Caco-2 (cell line): ENCODE results near the gene AK5. TPM values are rescaled to one million over a fixed set of nuclear protein-coding genes. Genes with fewer than 3 reads are reported as not detected.

Experiments
- BruUV-seq: library from RNA; stranded (reverse); fragments of 400-500 nt; replicated peaks from 2 replicates; lab custom pipeline; 2021; lab: Mats Ljungman, UMichigan
- CTCF ChIA-PET: fragments of 300-600 bp; sonication (Branson Sonifier 250); formaldehyde crosslinking; loops from one replicate; lab custom pipeline; 2022; ENCODE audit warnings: antibody characterized with exemption; lab: Charles Lee
- POLR2A ChIA-PET: fragments of 300-600 bp; sonication (Branson Sonifier 250); formaldehyde crosslinking; loops from one replicate; lab custom pipeline; 2022; ENCODE audit warnings: antibody characterized with exemption; lab: Charles Lee
- DNase-seq, 2 experiments: peaks; one replicate each; pipeline versions ENCODE4 v3.0.0 to v3.0.0-alpha.2; 2020 to 2022
- H3K27me3 ChIP-seq: replicated peaks from 2 replicates; pipeline ENCODE4 v1.6.0; 2011; ENCODE audit warnings: low read length; ENCODE audit not compliant: control insufficient read depth, insufficient read depth
- H3K36me3 ChIP-seq: 2 replicates; pipeline ENCODE4 v1.5.1; 2011; ENCODE audit warnings: low read length; ENCODE audit not compliant: control insufficient read depth, insufficient read depth
- H3K4me1 ChIP-seq: fragments of 250-450 bp; sonication (Bioruptor Pico); 2 replicates; pipeline ENCODE4 v1.5.1; 2020; ENCODE audit warnings: mild to moderate bottlenecking
- H3K4me3 ChIP-seq: 2 replicates; pipeline ENCODE4 v1.5.1; 2011; ENCODE audit warnings: low read depth, mild to moderate bottlenecking, control low read depth, low read length
- H3K9me3 ChIP-seq: fragments of 250-450 bp; sonication (Bioruptor Pico); 2 replicates; pipeline ENCODE4 v1.5.1; 2020; ENCODE audit warnings: mild to moderate bottlenecking, moderate library complexity
- H3K27ac Mint-ChIP-seq: one replicate; pipeline ENCODE4 v1.8.0; 2022; ENCODE audit warnings: mixed read lengths; ENCODE audit not compliant: unreplicated experiment
- H3K27me3 Mint-ChIP-seq: one replicate; pipeline ENCODE4 v1.8.0; 2022; ENCODE audit warnings: mixed read lengths; ENCODE audit not compliant: insufficient read depth, unreplicated experiment
- H3K36me3 Mint-ChIP-seq: one replicate; pipeline ENCODE4 v1.8.0; 2022; ENCODE audit warnings: mild to moderate bottlenecking, mixed read lengths; ENCODE audit not compliant: insufficient read depth, unreplicated experiment
- H3K4me1 Mint-ChIP-seq: one replicate; pipeline ENCODE4 v1.8.0; 2022; ENCODE audit warnings: low read depth, mixed read lengths; ENCODE audit not compliant: unreplicated experiment
- H3K4me3 Mint-ChIP-seq: one replicate; pipeline ENCODE4 v1.8.0; 2022; ENCODE audit warnings: mild to moderate bottlenecking, moderate library complexity, mixed read lengths; ENCODE audit not compliant: unreplicated experiment
- H3K9me3 Mint-ChIP-seq: one replicate; pipeline ENCODE4 v1.8.0; 2022; ENCODE audit warnings: mixed read lengths; ENCODE audit not compliant: unreplicated experiment
- CTCF ChIP-seq, 2 experiments: fragments of 200-600 bp in 1 of 2; IDR thresholded peaks; 1 replicate in 1 of 2; 2 replicates in 1 of 2; pipeline versions ENCODE4 v1.5.1 to v1.8.0; 2011 to 2022; ENCODE audit warnings: antibody characterized with exemption in 1 of 2, control low read depth in 1 of 2, inconsistent platforms in 1 of 2, low read depth in 1 of 2, low read length in 1 of 2, mild to moderate bottlenecking in 1 of 2, moderate library complexity in 1 of 2; ENCODE audit not compliant: insufficient read depth in 1 of 2, severe bottlenecking in 1 of 2, unreplicated experiment in 1 of 2
- intact Hi-C: fragments of 100-400 bp; cut with micrococcal nuclease; formaldehyde crosslinking; loops from one replicate; pipeline ENCODE4 v1.10.0; 2022; ENCODE audit not compliant: unreplicated experiment
- total RNA-seq: library from RNA; stranded (reverse); gene quantifications from 2 replicates; pipeline ENCODE4 v1.2.3, GENCODE V29; 2022

The AK5 gene
- total RNA-seq, 1 experiment from 2014 or later: not detected

- Histone ChIP-seq H3K9me3 (no peaks in the 10 kb centered on the region), H3K4me1 (no peaks in the 10 kb centered on the region), H3K36me3 (no peaks in the 10 kb centered on the region), H3K27me3 (no peaks in the 10 kb centered on the region), H3K4me3 (no peak overlapping the region)
- Mint-ChIP-seq H3K27ac (no peak overlapping the region), H3K36me3 (no peaks in the 10 kb centered on the region), H3K27me3 (no peaks in the 10 kb centered on the region), H3K9me3 (no peaks in the 10 kb centered on the region), H3K4me1 (no peaks in the 10 kb centered on the region), H3K4me3 (no peak overlapping the region)
- ChIA-PET CTCF (no interaction called here), POLR2A (no interaction called here)
- no TSS peak for BruUV-seq
- no peak for TF ChIP-seq CTCF (IDR thresholded peaks at IDR 0.05; ENCODE audit: insufficient read depth in 1 of 2, low read depth in 1 of 2, low read length in 1 of 2, severe bottlenecking in 1 of 2, unreplicated experiment in 1 of 2)
- no peak for DNase-seq
- intact Hi-C loops: no loop called here
Observed at GRCh38 chr1:77487631-77488030, 205.8 kb downstream of the AK5 start.

- H3K9me3 Mint-ChIP-seq: no peaks in the 10 kb centered on the region
- POLR2A ChIA-PET: no interaction called here
- no peak for TF ChIP-seq CTCF (IDR thresholded peaks at IDR 0.05; ENCODE audit: insufficient read depth in 1 of 2, low read depth in 1 of 2, low read length in 1 of 2, severe bottlenecking in 1 of 2, unreplicated experiment in 1 of 2)
- Histone ChIP-seq H3K4me1 (no peaks in the 10 kb centered on the region), H3K4me3 (no peak overlapping the region), H3K27me3 (no peaks in the 10 kb centered on the region), H3K36me3 (no peaks in the 10 kb centered on the region), H3K9me3 (no peaks in the 10 kb centered on the region)
- no peaks in the 10 kb centered on the region for H3K27me3 Mint-ChIP-seq
- H3K27ac Mint-ChIP-seq: no peak overlapping the region
- CTCF ChIA-PET: no interaction called here
- no peaks in the 10 kb centered on the region for H3K4me1 Mint-ChIP-seq
- intact Hi-C loops: no loop called here
- no TSS peak for BruUV-seq
- H3K36me3 Mint-ChIP-seq: no peaks in the 10 kb centered on the region
- H3K4me3 Mint-ChIP-seq: no peak overlapping the region
- DNase-seq: no peak
Observed at GRCh38 chr1:77489910-77490309, 208.1 kb downstream of the AK5 start.

DNA sequence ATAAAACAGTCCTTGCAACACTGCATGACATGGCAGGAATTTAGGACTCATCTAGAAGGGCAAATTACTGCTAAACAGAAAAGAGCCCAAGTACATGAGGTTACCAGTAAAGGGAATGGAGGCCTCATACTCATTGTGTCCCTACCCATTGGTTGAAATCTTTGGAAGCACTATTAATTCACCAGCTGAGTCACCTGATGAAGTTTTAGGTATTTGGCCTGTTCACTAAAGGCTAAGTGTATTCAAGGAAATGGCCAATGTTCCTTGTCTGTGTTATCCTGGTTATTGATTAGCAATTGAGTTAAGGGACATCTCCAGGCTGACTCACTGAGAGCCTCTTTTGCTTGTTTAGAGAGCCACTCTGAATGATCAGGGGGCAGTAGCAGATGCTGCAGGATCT lies 212.2 kb downstream of the AK5 start:
- no peaks in the 10 kb centered on the region for H3K36me3 Mint-ChIP-seq
- no TSS peak for BruUV-seq
- H3K4me1 ChIP-seq: no peaks in the 10 kb centered on the region
- POLR2A ChIA-PET: no interaction called here
- CTCF ChIA-PET: no interaction called here
- H3K9me3 ChIP-seq: no peaks in the 10 kb centered on the region
- no peak for TF ChIP-seq CTCF (IDR thresholded peaks at IDR 0.05; ENCODE audit: insufficient read depth in 1 of 2, low read depth in 1 of 2, low read length in 1 of 2, severe bottlenecking in 1 of 2, unreplicated experiment in 1 of 2)
- DNase-seq: no peak
- no peak overlapping the region for H3K4me3 Mint-ChIP-seq
- intact Hi-C loops: no loop called here
- H3K27me3 Mint-ChIP-seq: no peaks in the 10 kb centered on the region
- H3K9me3 Mint-ChIP-seq: peaks cover 10% of the 10 kb centered on the region
- H3K36me3 ChIP-seq: no peaks in the 10 kb centered on the region
- H3K4me1 Mint-ChIP-seq: no peaks in the 10 kb centered on the region
- H3K27ac Mint-ChIP-seq: no peak overlapping the region
- no peak overlapping the region for H3K4me3 ChIP-seq
- no peaks in the 10 kb centered on the region for H3K27me3 ChIP-seq
